RWPE1 (cell line): ENCODE data around the gene CACNG8.

Experiments used
- CTCF ChIA-PET: fragments of 350-600 bp; sonication (Branson Sonifier 250); formaldehyde crosslinking; extraction: SDS; loops from one replicate; lab custom pipeline; 2021; lab: Yijun Ruan, JAX
- POLR2A ChIA-PET: fragments of 400-600 bp; formaldehyde crosslinking; extraction: SDS; loops from one replicate; lab custom pipeline; 2020; ENCODE audit warnings: antibody characterized with exemption; ENCODE audit not compliant: low non-redundant PET; lab: Yijun Ruan, JAX
- DNase-seq: peaks from one replicate; pipeline ENCODE4 v3.0.0; 2012; ENCODE audit warnings: low spot score
- H3K27ac ChIP-seq: fragments of 450-650 bp; 2 replicates; pipeline ENCODE4 v1.5.1; 2017
- CTCF ChIP-seq: fragments of 450-650 bp; conservative IDR thresholded peaks from 2 replicates; pipeline ENCODE4 v1.5.1; 2017; ENCODE audit warnings: low read depth, mild to moderate bottlenecking

Gene CACNG8

DNA sequence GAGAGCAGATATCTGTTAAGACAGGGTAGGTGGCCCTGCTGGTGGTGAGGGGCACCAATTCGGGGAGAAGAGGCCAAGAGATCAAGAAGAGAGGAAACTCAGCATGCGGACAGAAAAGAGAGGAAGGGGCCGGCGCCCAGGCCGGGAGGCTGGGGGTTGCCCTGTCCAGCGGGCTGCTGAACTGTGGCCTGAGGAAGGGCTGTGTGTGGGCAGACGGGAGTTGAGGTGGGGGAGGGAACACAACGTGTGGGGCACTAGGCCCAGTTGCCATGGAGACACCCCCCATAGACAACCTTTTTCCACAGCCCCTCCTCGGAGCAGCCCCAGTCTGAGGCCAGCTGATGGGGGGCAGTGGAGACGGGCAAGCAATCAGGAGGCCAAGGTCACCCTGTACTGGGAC is 2.5 kb upstream of the CACNG8 start:
- POLR2A ChIA-PET: no interaction called here
- CTCF ChIA-PET: no interaction called here
- no peak overlapping the region for H3K27ac ChIP-seq
- no peak for DNase-seq
- TF ChIP-seq CTCF: no peak

DNA sequence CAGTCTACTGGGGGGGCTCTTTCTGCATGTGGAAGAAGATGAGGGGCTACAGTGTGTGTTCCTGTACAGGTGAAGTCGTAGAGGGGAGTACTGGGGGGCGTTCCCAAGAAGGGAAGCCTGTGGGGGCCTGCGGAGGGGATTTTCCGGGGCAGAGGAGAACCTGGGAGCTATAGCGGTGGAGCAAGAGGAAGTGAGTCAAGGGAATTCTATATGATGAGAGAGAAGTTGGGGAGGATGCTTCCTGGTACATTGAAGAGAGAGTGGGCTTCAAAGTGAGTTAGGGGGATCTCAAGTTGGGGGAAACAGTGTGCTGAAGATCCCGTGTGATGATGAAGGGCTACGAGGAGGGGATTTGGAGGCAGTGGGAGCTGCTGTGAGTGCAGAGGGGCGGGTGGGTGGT is 1.9 kb upstream of the CACNG8 start:
- no peak overlapping the region for H3K27ac ChIP-seq
- DNase-seq: no peak
- ChIA-PET POLR2A (no interaction called here), CTCF (no interaction called here)
- TF ChIP-seq CTCF: no peak

- TF ChIP-seq CTCF: no peak
- H3K27ac ChIP-seq: no peak overlapping the region
- ChIA-PET CTCF (no interaction called here), POLR2A (no interaction called here)
- no peak for DNase-seq
Observed at GRCh38 chr19:53961523-53962356, 997 bp upstream of the CACNG8 start.

- no peak for DNase-seq
- H3K27ac ChIP-seq: no peak overlapping the region
- CTCF ChIA-PET: no interaction called here
- TF ChIP-seq CTCF: no peak
- POLR2A ChIA-PET: no interaction called here
Observed at GRCh38 chr19:53965091-53965490, 2.4 kb downstream of the CACNG8 start.

GRCh38 chr19:53966931-53967330 is 4.2 kb downstream of the CACNG8 start:
- ChIA-PET CTCF (no interaction called here), POLR2A (no interaction called here)
- no peak for TF ChIP-seq CTCF
- DNase-seq: no peak
- no peak overlapping the region for H3K27ac ChIP-seq

GRCh38 chr19:53969366-53969765 is 6.6 kb downstream of the CACNG8 start:
- no peak overlapping the region for H3K27ac ChIP-seq
- ChIA-PET CTCF (no interaction called here), POLR2A (no interaction called here)
- no peak for TF ChIP-seq CTCF
- DNase-seq: no peak
